Measurements from ENCODE around the gene SELP.

DNA sequence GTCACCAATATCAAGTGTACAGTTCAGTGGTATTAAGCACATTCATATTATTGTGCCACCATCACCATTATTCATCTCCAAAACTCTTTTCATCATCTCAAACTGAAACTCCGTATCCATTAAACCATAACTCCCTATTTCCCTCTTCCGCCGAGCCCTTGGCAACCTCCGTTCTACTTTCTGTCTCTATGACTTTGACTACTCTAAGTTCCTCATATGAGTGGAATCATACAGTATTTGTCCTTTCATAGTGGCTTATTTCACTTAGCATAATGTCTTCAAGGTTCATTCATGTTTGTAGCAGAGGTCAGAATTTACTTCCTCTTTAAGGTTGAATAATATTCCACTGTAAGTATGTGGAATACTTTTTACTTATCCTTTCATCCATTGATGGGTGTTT is 21.7 kb downstream of the SELP start:
- TF ChIP-seq POLR2A (IDR thresholded peaks at IDR 0.05; ENCODE audit: low read length) (no peak), GATA1 (IDR thresholded peaks at IDR 0.05; ENCODE audit: low read depth, low read length) (no peak)

Measured in erythroblast (primary cell).